Stimulated activated CD8-positive, alpha-beta memory T cell treated with anti-CD3 and anti-CD28 coated beads, Interleukin-2, amount 100 ng/mL, for 1 hour (primary cell): ENCODE measurements around the gene TEX264.
"Not testable (repeated sequence)": the region's sequence is repeated elsewhere in the genome, so short reads cannot be mapped to it uniquely, and the experiment has no call there.

Experiments
- DNase-seq, 2 donors: peaks; one replicate each; pipeline ENCODE4 v3.0.0-alpha.2; 2020; ENCODE audit warnings: low read depth in 2 of 2

TEX264 gene

GRCh38 chr3:51715231-51715976 is 44.4 kb downstream of the TEX264 start:
- DNase-seq, result no peak

DNA sequence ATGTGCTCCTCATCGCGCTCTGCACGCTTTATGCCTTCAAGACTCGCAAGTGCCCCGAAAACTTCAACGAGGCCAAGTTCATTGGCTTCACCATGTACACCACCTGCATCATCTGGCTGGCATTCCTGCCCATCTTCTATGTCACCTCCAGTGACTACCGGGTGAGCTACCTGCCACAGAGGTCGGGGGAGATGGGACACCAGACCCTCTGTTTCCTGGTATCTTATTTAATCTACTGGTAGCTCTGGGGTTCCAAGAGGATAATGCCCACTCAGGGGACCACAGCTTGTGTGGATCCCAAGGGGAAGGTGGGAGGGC is 44.9 kb downstream of the TEX264 start:
- no peak for DNase-seq

GRCh38 chr3:51716805-51717204 is 45.8 kb downstream of the TEX264 start:
- DNase-seq, result no peak

GRCh38 chr3:51717446-51717845 is 46.4 kb downstream of the TEX264 start:
- DNase-seq, result no peak

DNA sequence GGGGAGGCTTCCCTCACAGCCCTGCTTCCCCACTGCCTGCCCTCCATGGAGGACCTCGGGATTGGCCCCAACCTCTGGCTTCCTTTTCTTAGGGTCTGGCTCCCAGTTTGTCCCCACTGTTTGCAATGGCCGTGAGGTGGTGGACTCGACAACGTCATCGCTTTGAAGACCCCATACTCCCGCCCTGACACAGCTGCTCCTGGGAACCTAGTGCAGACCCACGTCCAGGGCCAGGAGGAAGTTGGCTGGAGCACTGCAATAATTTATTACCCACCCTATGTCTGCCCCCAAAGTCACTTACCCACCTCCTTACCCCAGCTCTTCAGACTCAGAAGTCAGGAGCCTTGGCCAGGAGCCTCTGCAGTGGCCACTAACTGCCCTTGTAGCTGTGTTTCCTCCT is 46.9 kb downstream of the TEX264 start:
- DNase-seq, result no peak

- DNase-seq, result peak in 1 of 2 donors; percentile 14
These were observed 47.7 kb downstream of the TEX264 start for GRCh38 chr3:51718547-51719409.

- no peak for DNase-seq
These were observed 48.5 kb downstream of the TEX264 start for GRCh38 chr3:51719410-51720025.

DNA sequence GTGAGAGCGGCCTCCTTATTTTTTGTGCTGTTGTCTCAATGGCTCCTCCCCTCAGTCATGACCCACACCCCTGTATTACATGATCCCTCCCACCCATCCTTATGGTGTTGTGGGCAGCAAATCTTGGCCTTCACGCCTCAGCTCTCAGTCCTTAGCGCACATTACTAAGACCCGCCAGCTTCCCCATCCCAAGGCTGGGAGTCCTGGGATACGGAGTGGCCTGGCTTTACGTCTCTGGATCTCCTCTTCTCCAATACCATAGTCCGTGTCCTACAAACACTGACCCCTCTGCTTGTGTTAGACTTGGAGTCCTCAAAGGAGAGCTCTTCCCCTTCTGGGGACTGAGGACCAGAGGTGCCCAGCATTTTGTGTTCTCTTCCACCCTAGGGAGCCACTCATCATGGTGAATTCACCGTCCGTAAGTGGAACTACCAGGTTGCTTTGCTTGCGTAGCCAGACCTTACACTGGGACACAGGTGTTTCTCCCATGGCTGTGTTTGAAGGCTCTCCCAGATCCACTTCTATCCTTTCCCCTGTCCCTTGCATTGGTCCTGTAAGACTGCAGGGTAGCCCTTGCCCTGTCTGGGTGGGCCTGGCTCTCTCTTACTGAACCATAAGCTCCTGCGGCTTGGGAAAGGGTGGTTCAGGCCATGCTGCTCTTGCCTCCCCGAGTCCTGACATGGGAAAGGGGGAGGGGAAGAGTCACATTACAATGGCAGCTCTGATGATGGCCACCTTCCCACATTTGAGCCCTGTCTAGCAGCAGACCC is 49.4 kb downstream of the TEX264 start:
- no peak for DNase-seq

DNA sequence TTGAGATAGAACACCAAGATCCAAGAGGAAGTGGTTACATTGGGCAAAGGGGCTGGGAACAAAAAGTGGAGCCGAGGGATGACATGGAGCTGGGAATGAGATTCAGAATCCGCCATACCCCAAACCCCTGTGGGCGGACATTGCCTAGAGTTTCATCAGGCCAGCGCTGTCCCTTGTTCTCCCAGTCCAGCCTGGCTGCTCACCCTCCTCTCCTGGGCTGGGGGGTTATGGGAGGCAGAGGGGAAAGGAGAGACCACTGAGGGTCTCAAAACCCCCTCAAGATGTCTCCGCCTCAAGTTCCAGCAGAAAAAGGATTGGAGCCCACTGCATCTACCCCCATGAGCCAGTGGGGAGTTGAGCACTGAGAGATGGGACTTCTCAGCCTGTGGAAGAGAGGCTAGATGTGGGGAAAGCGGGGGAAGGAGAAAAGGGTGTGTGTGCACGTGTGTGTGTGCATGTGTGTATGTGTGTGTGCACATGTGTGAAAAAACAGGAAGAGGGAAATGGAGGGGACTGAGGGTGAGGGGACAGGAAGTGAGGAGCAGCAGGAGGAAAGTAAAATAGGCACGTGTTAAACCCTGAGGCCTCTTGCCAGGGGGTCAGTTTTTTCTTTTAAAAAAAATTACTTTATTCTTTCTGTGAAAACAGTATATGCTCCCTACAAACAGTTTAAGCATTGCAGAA is 50.2 kb downstream of the TEX264 start:
- DNase-seq, result no peak

DNA sequence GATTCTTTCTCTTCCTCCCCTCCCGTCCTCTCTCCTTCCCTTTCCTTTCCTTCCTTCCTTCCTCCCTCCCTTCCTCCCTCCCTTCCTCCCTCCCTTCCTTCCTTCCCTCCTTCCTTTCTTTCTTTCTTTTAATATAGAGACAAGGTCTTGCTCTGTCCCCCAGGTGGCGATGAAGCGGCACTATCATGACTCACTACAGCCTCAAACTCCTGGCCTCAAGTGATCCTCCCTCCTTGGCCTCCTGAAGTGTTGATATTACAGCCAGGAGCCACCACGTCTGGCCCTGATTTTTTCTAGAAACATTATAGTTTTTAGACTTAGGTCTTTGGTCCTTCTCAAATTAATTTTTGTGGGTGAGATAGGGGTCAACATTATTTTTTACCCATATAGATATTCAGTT is 51.3 kb downstream of the TEX264 start:
- DNase-seq, result no peak

- DNase-seq, result no peak
These were observed 56.4 kb downstream of the TEX264 start for GRCh38 chr3:51727500-51727899.

DNA sequence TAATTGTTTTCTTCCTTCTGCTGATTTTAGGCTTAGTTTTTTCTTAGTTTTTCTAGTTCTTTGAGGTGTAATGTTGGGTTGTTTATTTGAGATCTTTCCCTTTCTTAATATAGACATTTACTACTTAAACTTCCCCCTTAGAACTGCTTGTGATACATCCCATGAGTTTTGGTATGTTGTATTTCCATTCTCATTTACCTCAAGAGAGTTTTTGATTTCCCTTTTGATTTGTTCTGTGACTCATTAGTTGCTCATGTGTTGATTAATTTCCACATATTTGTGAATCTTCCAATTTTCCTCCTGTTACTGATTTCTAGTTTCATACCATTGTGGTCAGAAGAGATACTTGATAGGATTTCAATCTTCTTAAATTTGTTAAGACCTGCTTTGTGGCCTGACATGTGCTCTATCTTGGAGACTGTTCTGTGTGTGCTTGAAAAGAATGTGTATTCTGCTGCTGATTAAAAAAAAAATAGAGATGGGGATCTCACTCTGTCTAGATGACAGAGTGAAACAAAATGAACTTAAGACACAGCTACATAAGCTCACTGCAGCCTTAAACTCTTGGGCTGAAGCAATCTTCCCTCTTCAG is 58.1 kb downstream of the TEX264 start:
- no peak for DNase-seq

GRCh38 chr3:51733859-51734571 is 63.0 kb downstream of the TEX264 start:
- DNase-seq, result no peak

- DNase-seq, result no peak
These were observed 63.5 kb downstream of the TEX264 start for GRCh38 chr3:51734572-51734907.

DNA sequence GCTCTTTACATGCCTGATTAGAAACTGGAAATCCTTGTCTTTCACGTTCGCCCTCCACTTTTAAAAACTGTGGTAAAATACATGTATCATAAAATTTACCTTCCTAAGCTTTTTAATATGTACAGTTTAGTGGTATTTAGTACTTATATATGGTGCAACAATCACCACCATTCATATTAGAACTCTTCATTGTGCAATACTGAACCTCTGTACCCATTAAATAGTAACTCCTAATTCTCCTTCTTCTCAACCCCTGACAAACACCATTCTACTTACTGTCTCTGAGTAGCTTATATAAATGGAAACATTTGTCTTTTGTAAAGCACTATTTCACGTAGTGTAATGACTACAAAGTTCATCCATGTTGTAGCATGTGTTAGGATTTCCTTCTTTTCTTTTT is 64.0 kb downstream of the TEX264 start:
- no peak for DNase-seq

GRCh38 chr3:51735950-51736349 is 64.9 kb downstream of the TEX264 start:
- no peak for DNase-seq

GRCh38 chr3:51739110-51739509 is 68.1 kb downstream of the TEX264 start:
- no peak for DNase-seq

- DNase-seq, result not testable (repeated sequence)
These were observed 71.3 kb downstream of the TEX264 start for GRCh38 chr3:51742320-51742719.

DNA sequence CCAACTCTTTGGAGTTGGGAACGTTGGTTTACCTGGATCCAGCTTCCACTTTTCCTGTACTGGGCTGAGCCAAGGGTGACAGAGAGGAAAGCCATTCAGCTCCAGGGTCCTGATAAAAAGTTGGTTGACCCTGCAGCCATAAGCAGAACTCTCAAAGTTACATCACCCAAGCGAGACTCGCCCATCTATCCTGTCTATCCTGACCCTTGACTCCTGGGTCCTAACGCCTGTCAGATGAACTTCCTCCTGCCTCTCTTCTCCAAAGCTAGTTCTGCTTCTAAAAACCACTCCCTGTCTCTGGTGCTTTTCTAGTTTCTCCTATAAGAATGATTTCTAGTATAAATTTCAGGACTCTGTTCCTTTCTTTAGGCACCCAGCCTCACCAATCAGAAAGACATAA is 71.9 kb downstream of the TEX264 start:
- DNase-seq, result not testable (repeated sequence)

DNA sequence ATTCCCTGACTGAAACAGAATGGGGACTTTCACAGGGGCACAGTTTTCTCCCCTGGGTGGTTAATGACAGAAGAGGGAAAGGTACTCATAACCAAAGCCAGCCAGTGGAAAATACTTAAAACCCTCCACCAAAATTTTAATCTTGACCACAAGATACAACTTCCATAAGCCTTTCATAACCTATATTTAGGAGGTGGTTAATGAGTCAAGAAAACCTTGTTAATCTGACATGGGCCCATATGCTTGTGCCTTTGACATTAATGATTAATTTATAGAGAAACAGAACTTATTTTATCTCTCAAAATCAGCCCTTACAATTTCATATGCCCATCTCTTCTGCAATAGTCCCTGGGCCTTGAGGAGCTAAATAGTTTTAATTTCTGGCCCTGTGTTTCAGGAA is 76.8 kb downstream of the TEX264 start:
- no peak for DNase-seq

GRCh38 chr3:51748327-51748726 is 77.3 kb downstream of the TEX264 start:
- DNase-seq, result no peak
